Panc1 (cell line): ENCODE results near the gene KCNG2. TPM values are rescaled to one million over a fixed set of nuclear protein-coding genes. Genes with fewer than 3 reads are reported as not detected.

Source experiments
- ATAC-seq: fragments of 200-7000 bp; cut with Tn5 transposase; 2 replicates; pipeline ENCODE4 v1.9.1; 2020; ENCODE audit warnings: mild to moderate bottlenecking, moderate library complexity
- BruUV-seq: library from RNA; stranded (reverse); fragments of 400-500 nt; replicated peaks from 2 replicates; lab custom pipeline; 2021; lab: Mats Ljungman, UMichigan
- CTCF ChIA-PET: fragments of 300-600 bp; sonication (Branson Sonifier 250); formaldehyde crosslinking; loops from one replicate; lab custom pipeline; 2022; ENCODE audit warnings: antibody characterized with exemption; lab: Charles Lee
- POLR2A ChIA-PET: fragments of 300-600 bp; sonication (Branson Sonifier 250); formaldehyde crosslinking; loops from one replicate; lab custom pipeline; 2022; ENCODE audit warnings: antibody characterized with exemption; lab: Charles Lee
- DNase-seq: peaks from one replicate; pipeline ENCODE4 v3.0.0-alpha.2; 2010; ENCODE audit warnings: low read depth, low spot score
- H3K27ac ChIP-seq: 2 replicates; pipeline ENCODE4 v1.5.1; 2011; ENCODE audit warnings: mild to moderate bottlenecking, low read length, inconsistent platforms
- H3K27me3 ChIP-seq: fragments of 200-500 bp; sonication (Bioruptor generic); 2 replicates; pipeline ENCODE4 v1.6.0; 2014; ENCODE audit warnings: low read length, inconsistent platforms; ENCODE audit not compliant: control insufficient read depth, insufficient read depth
- H3K36me3 ChIP-seq: fragments of 200-500 bp; sonication (Bioruptor generic); 2 replicates; pipeline ENCODE4 v1.5.1; 2014; ENCODE audit warnings: inconsistent platforms, mild to moderate bottlenecking, low read length, moderate library complexity; ENCODE audit not compliant: control insufficient read depth, insufficient read depth
- H3K4me1 ChIP-seq: 2 replicates; pipeline ENCODE4 v1.5.1; 2011; ENCODE audit warnings: inconsistent platforms, mild to moderate bottlenecking, low read length, moderate library complexity; ENCODE audit not compliant: control insufficient read depth, insufficient read depth
- H3K4me3 ChIP-seq, 2 experiments: 2 replicates each; pipeline ENCODE4 v1.5.1; 2011 to 2012; ENCODE audit warnings: low read depth in 2 of 2, low read length in 2 of 2, mild to moderate bottlenecking in 2 of 2, inconsistent platforms in 1 of 2, moderate library complexity in 1 of 2
- H3K9me3 ChIP-seq: fragments of 200-500 bp; sonication (Bioruptor generic); 2 replicates; pipeline ENCODE4 v1.5.1; 2014; ENCODE audit warnings: low read depth, mild to moderate bottlenecking, inconsistent platforms, low read length, moderate library complexity; ENCODE audit not compliant: control insufficient read depth, insufficient read depth
- POLR2AphosphoS5 ChIP-seq: IDR thresholded peaks from 2 replicates; pipeline ENCODE4 v1.6.1; 2012; ENCODE audit warnings: mild to moderate bottlenecking, low read depth, low read length, moderate library complexity
- SIN3A ChIP-seq: IDR thresholded peaks from 2 replicates; pipeline ENCODE4 v1.6.1; 2012; ENCODE audit warnings: low read depth, mild to moderate bottlenecking, low read length, moderate library complexity, borderline replicate concordance; ENCODE audit not compliant: insufficient read depth
- TCF7L2 ChIP-seq: IDR thresholded peaks from 2 replicates; pipeline ENCODE4 v1.6.1; 2011; ENCODE audit warnings: mild to moderate bottlenecking, low read depth, low read length, inconsistent platforms
- in situ Hi-C: cut with HindIII; loops from 2 replicates; pipeline ENCODE4 v1.10.0; 2016; ENCODE audit warnings: low sequenced_read_pairs, low pct_unique_long_range_greater_than_20kb
- intact Hi-C: fragments of 100-400 bp; cut with micrococcal nuclease; formaldehyde crosslinking; loops from one replicate; pipeline ENCODE4 v1.10.0; 2022; ENCODE audit not compliant: unreplicated experiment
- total RNA-seq: library from RNA; stranded (reverse); gene quantifications from one replicate; pipeline ENCODE4 v1.2.1, GENCODE V29; 2021; ENCODE audit not compliant: unreplicated experiment
- TF ChIP-seq, protein P1 (sequence below): fragments of 450-650 bp; IDR thresholded peaks from 2 replicates; pipeline ENCODE4 v1.5.1; 2017; ENCODE audit warnings: mild to moderate bottlenecking
- TF ChIP-seq, protein P2 (sequence below), 2 experiments: IDR thresholded peaks; 2 replicates each; pipeline ENCODE4 v1.6.1; 2011 to 2012; ENCODE audit warnings: low read depth in 2 of 2, control low read depth in 1 of 2, low read length in 1 of 2, mild to moderate bottlenecking in 1 of 2, moderate library complexity in 1 of 2; ENCODE audit not compliant: insufficient read depth in 1 of 2

The KCNG2 gene
- total RNA-seq, 1 experiment from 2014 or later = not detected

DNA sequence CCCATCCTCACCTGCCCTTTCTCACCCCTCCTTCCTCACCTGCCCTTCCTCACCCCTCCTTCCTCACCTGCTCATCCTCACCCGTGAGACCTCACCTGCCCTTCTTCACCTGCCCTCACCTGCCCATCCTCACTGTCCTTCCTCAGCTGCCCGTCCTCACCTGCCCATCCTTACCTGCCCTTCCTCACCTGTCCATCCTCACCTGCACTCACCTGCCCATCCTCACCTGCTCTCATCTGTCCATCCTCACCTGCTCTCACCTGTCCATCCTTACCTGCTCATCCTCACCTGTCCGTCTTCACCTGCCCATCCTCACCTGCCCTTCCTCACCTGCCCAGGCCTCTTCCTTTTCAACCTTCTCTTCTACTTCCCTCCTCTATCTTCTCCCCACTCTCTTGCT is 34.4 kb downstream of the KCNG2 start:
- peaks cover 17% of the 10 kb centered on the region for H3K27me3 ChIP-seq
- no peaks in the 10 kb centered on the region for H3K4me1 ChIP-seq
- TF ChIP-seq TCF7L2 (no peak), POLR2AphosphoS5 (no peak), SIN3A (no peak)
- TF ChIP-seq, protein P1, sequence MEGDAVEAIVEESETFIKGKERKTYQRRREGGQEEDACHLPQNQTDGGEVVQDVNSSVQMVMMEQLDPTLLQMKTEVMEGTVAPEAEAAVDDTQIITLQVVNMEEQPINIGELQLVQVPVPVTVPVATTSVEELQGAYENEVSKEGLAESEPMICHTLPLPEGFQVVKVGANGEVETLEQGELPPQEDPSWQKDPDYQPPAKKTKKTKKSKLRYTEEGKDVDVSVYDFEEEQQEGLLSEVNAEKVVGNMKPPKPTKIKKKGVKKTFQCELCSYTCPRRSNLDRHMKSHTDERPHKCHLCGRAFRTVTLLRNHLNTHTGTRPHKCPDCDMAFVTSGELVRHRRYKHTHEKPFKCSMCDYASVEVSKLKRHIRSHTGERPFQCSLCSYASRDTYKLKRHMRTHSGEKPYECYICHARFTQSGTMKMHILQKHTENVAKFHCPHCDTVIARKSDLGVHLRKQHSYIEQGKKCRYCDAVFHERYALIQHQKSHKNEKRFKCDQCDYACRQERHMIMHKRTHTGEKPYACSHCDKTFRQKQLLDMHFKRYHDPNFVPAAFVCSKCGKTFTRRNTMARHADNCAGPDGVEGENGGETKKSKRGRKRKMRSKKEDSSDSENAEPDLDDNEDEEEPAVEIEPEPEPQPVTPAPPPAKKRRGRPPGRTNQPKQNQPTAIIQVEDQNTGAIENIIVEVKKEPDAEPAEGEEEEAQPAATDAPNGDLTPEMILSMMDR = no peak
- TF ChIP-seq, protein P2, sequence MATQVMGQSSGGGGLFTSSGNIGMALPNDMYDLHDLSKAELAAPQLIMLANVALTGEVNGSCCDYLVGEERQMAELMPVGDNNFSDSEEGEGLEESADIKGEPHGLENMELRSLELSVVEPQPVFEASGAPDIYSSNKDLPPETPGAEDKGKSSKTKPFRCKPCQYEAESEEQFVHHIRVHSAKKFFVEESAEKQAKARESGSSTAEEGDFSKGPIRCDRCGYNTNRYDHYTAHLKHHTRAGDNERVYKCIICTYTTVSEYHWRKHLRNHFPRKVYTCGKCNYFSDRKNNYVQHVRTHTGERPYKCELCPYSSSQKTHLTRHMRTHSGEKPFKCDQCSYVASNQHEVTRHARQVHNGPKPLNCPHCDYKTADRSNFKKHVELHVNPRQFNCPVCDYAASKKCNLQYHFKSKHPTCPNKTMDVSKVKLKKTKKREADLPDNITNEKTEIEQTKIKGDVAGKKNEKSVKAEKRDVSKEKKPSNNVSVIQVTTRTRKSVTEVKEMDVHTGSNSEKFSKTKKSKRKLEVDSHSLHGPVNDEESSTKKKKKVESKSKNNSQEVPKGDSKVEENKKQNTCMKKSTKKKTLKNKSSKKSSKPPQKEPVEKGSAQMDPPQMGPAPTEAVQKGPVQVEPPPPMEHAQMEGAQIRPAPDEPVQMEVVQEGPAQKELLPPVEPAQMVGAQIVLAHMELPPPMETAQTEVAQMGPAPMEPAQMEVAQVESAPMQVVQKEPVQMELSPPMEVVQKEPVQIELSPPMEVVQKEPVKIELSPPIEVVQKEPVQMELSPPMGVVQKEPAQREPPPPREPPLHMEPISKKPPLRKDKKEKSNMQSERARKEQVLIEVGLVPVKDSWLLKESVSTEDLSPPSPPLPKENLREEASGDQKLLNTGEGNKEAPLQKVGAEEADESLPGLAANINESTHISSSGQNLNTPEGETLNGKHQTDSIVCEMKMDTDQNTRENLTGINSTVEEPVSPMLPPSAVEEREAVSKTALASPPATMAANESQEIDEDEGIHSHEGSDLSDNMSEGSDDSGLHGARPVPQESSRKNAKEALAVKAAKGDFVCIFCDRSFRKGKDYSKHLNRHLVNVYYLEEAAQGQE (IDR thresholded peaks at IDR 0.05; ENCODE audit: insufficient read depth in 1 of 2, low read depth in 2 of 2, low read length in 1 of 2) = no peak
- H3K9me3 ChIP-seq = no peaks in the 10 kb centered on the region
- no TSS peak for BruUV-seq
- in situ Hi-C loops (no loop called here), intact Hi-C loops (no loop called here)
- H3K4me3 ChIP-seq = no peak overlapping the region
- ChIA-PET POLR2A (no interaction called here), CTCF (no interaction called here)
- no peaks in the 10 kb centered on the region for H3K36me3 ChIP-seq
- no peak for ATAC-seq
- no peak for DNase-seq
- no peak overlapping the region for H3K27ac ChIP-seq

DNA sequence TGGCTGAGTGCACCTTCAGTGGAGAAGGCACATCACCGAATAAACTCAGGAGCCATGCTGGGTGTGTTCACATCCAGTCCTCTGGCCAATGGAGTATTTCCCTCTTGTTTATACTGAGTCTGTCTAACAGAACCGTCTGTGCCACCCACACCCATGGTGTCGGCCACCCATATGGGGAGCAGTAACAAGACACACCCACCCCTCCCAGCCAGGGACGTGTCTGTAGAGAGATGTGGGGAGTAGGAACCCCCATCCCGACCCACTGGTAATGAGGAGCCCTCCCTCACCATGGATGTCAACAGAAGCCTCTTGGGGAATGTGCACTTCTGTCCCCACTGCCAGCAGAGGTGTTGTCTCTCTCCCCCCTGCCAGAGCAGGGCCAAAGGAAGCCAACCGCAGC is 37.1 kb downstream of the KCNG2 start:
- intact Hi-C loops (no loop called here), in situ Hi-C loops (no loop called here)
- H3K27ac ChIP-seq = no peak overlapping the region
- ATAC-seq = no peak
- ChIA-PET POLR2A (no interaction called here), CTCF (interaction anchor here (0.7 kb wide), 1 partner anchor 288 kb away, joined by 3 read pairs; no protein-coding TSS in a partner anchor)
- peaks cover 17% of the 10 kb centered on the region for H3K27me3 ChIP-seq
- H3K4me3 ChIP-seq = no peak overlapping the region
- DNase-seq = no peak
- no TSS peak for BruUV-seq
- H3K36me3 ChIP-seq = no peaks in the 10 kb centered on the region
- H3K9me3 ChIP-seq = no peaks in the 10 kb centered on the region
- no peak for TF ChIP-seq POLR2AphosphoS5
- TF ChIP-seq, protein P1 = no peak
- no peak for TF ChIP-seq TCF7L2
- no peak for TF ChIP-seq SIN3A
- H3K4me1 ChIP-seq = no peaks in the 10 kb centered on the region
